ENCODE results near the gene ANKRD6.

ANKRD6 gene

GRCh38 chr6:89566930-89567629, 134.1 kb downstream of the ANKRD6 start:
- DNase-seq: no peak

GRCh38 chr6:89567630-89568390, 134.9 kb downstream of the ANKRD6 start:
- no peak for DNase-seq

GRCh38 chr6:89574910-89575561, 142.1 kb downstream of the ANKRD6 start:
- no peak for DNase-seq

GRCh38 chr6:89575562-89575960, 142.6 kb downstream of the ANKRD6 start:
- no peak for DNase-seq

GRCh38 chr6:89580997-89581666, 148.2 kb downstream of the ANKRD6 start:
- no peak for DNase-seq

GRCh38 chr6:89581689-89582088, 148.7 kb downstream of the ANKRD6 start:
- DNase-seq: no peak

GRCh38 chr6:89582669-89583325, 149.8 kb downstream of the ANKRD6 start:
- DNase-seq: peak; percentile 35

- no peak for DNase-seq
Measured at GRCh38 chr6:89583559-89583958, 150.6 kb downstream of the ANKRD6 start.

- no peak for DNase-seq
Measured at GRCh38 chr6:89584539-89584938, 151.6 kb downstream of the ANKRD6 start.

GRCh38 chr6:89585154-89585553, 152.2 kb downstream of the ANKRD6 start:
- DNase-seq: no peak

- no peak for DNase-seq
Measured at GRCh38 chr6:89589297-89590025, 156.5 kb downstream of the ANKRD6 start.

GRCh38 chr6:89590133-89590532, 157.2 kb downstream of the ANKRD6 start:
- no peak for DNase-seq

- DNase-seq: no peak
Measured at GRCh38 chr6:89591745-89592144, 158.8 kb downstream of the ANKRD6 start.

GRCh38 chr6:89596056-89596455, 163.1 kb downstream of the ANKRD6 start:
- no peak for DNase-seq

- no peak for DNase-seq
Measured at GRCh38 chr6:89596484-89596883, 163.5 kb downstream of the ANKRD6 start.

GRCh38 chr6:89597372-89597771, 164.4 kb downstream of the ANKRD6 start:
- no peak for DNase-seq

GRCh38 chr6:89597988-89598387, 165.0 kb downstream of the ANKRD6 start:
- no peak for DNase-seq

- DNase-seq: no peak
Measured at GRCh38 chr6:89599727-89600126, 166.8 kb downstream of the ANKRD6 start.

GRCh38 chr6:89602166-89602565, 169.2 kb downstream of the ANKRD6 start:
- no peak for DNase-seq

GRCh38 chr6:89604653-89605052, 171.7 kb downstream of the ANKRD6 start:
- DNase-seq: no peak

GRCh38 chr6:89605861-89606260, 172.9 kb downstream of the ANKRD6 start:
- DNase-seq: no peak

- DNase-seq: peak; percentile 39
Measured at GRCh38 chr6:89610149-89610642, 177.2 kb downstream of the ANKRD6 start.

Measured in NCI-H1436 (cell line).